HG02840 (cell line): ENCODE measurements around the gene MAGEB10.
"Not testable (repeated sequence)": the region's sequence is repeated elsewhere in the genome, so short reads cannot be mapped to it uniquely, and the experiment has no call there.

Experiments
- ATAC-seq: cut with Tn5 transposase; IDR thresholded peaks from one replicate; pipeline ENCODE4 v1.9.1; 2021; ENCODE audit warnings: mild to moderate bottlenecking, moderate library complexity, moderate number of reproducible peaks; ENCODE audit not compliant: unreplicated experiment, low FRiP score

MAGEB10 gene, protein sequence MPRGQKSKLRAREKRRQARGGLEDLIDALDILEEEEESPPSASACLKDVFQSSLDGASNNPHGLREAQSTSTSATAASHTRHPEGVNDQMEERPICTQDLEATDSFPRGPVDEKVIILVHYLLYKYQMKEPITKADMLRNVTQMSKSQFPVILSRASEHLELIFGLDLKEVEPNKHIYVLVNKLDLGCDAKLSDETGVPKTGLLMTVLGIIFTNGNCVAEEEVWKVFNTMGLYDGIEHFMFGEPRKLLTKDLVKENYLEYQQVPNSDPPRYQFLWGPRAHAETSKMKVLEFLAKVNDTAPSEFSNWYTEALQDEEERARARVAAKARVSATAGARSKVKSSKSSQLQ

GRCh38 chrX:27807690-27808089, at the start of gene MAGEB10:
MAGEB10 (plus strand) TSS chrX:27807990; CDS start chrX:27821307, 13,317 bp downstream.
- ATAC-seq, result no peak

- no peak for ATAC-seq
These were observed 42.1 kb upstream of the MAGEB10 start for GRCh38 chrX:27765718-27766117.

DNA sequence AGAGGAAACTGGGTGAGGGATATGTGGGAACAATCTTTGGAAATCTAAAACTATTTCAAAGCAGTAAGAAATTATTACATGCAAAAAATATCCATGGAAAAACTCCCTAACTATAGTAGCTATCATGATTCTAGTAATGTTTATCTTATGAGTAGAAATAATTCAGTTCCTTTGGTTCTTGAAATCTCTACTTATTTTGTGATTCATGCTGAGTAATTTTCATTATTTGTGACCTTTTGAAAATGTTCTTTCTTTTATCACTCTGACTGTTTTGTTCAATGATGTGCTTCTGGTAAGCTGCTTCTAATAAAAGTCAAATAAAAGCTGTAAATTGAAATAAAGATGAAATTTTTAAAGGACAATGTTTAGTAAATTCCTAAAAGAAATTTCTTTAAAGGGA, 40.4 kb upstream of the MAGEB10 start:
- no peak for ATAC-seq

- no peak for ATAC-seq
These were observed 31.8 kb upstream of the MAGEB10 start for GRCh38 chrX:27775984-27776383.

- no peak for ATAC-seq
These were observed 11.0 kb upstream of the MAGEB10 start for GRCh38 chrX:27796640-27797257.

DNA sequence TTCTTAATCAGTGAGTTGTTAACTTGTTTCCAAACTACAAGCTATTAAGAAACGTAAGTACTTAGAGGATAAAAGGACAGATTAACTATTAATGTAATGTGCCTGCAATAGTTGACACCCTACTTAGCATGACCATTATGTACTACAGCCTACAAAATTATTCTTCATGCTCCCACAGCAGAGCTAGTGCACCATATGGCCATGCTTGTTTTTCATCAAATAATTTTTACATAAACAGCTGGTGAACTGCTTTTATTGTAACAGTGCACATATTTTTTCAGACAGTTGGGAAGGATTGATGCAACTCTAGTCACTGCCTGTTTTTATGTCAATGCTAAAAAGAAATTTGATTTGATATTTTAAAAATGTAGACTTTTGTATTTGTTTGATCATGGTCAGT, 10.2 kb upstream of the MAGEB10 start:
- no peak for ATAC-seq

DNA sequence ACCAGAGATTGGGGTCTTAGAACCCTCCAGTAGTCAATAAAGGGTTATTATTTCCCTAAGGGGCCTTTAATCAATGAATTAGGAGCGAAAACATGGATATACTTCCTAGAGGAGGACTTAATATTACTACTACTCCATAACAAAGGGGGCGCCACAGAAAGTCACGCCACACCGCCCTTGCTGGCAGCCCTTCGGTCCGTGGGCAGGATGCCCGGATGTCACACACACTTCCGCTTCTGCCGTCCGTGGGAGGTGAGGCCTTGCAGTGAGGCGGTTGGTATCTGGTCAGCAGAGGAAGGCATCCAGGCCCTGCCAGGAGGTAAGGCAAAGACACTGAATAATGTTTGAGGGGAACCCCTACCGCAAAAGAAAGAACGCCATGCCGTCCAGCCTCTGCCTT, 436 bp downstream of the MAGEB10 start:
- ATAC-seq, result no peak

- ATAC-seq, result not testable (repeated sequence)
These were observed 1.4 kb downstream of the MAGEB10 start for GRCh38 chrX:27808991-27809859.

DNA sequence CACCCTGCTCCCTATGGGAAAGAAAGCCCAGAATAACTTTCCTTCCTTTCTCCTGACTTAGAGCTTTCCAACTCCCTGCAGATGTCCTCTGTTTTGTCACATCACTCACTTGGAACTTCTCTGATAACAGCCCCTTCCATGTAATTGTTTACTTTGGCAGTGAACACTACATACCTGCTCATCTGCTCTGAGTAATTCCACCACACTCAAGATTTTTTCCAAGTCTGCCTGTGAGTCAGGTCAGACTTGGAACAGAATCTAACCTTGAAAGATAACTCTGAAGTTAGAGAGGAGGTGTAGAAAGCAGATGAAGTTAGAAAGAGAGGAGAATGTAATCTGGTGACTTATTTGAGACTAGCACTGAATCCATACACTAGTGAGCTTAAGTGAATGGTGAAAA, 7.4 kb downstream of the MAGEB10 start:
- ATAC-seq, result no peak

GRCh38 chrX:27823812-27824211, 16.0 kb downstream of the MAGEB10 start:
- ATAC-seq, result no peak

DNA sequence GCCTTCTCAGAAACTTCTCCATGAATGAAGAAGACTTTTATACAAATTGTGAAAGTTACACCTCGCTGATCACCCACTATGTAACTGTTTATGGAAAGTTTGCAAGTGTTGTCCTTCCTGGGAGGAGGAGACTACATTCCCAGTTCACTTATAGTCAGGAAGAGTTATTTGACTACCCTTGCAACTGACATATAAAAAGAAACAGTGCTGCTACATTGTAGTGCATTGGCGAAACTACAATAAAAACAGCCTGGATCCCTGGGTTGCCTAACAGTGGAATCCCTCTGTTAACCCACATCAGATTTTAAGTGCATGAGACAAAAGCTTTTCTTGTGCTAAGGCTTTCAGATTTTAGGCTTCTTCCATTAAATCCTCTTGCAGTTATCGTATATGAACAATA, 30.4 kb downstream of the MAGEB10 start:
- no peak for ATAC-seq

GRCh38 chrX:27840881-27841280, 33.1 kb downstream of the MAGEB10 start:
- no peak for ATAC-seq

GRCh38 chrX:27842859-27843258, 35.1 kb downstream of the MAGEB10 start:
- no peak for ATAC-seq

DNA sequence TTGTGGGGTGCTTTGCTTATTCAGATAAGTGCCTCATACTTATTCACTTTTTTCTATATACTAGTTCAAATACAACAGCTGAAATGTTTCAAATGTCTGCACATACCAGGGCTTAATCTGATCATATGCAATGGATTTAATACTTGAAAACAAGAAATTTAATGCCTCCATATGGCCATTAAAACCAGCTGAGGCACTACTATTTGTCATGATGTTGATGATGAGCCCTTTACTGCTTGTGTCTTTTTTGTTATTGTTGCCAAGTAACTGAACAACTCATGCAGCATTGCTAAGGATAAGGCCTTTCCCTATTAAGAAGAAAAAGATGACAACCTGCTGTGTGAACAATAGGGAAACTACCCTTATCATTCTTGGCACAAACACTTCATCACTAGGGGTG, 52.5 kb downstream of the MAGEB10 start:
- ATAC-seq, result no peak

DNA sequence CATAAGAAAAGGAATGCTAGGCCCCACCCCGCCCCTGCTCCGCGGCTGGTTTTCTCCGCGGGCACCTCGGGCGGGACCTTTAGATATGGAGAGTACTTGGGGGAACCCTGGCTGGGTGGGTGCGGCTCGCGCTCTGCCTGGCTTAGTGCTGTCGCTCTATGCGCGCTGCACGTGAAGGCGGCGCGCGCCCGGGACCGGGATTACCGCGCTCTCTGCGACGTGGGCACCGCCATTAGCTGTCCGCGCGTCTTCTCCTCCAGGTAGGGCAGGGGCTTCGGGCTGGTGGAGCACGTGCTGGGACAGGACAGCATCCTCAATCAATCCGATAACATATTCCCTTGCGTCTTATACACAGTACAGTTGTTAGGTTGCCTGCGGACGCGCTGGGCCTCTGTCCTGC, 56.0 kb downstream of the MAGEB10 start:
- no peak for ATAC-seq
